Pancreas (tissue), 10 donors: ENCODE data around the gene MRGPRD. TPM values are rescaled to one million over a fixed set of nuclear protein-coding genes. Genes with fewer than 3 reads are reported as not detected.

Experiments used
- ATAC-seq, 4 donors: fragments of 200-7000 bp; cut with Tn5 transposase; one replicate each; pipeline versions ENCODE4 v1.8.0 to v1.9.1; 2020; ENCODE audit warnings: mild to moderate bottlenecking in 4 of 4, moderate library complexity in 4 of 4
- DNase-seq, 6 donors: peaks; one replicate each; pipeline ENCODE4 v3.0.0-alpha.2; 2020
- FAIRE-seq: peaks from 2 replicates; lab custom pipeline; 2012; peaks lifted over from hg19 to GRCh38; lab: Jason Lieb, UNC
- H3K27ac ChIP-seq, 4 donors: fragments of 200-600 bp; sonication (generic); 1 replicate in 3 of 4; 2 replicates in 1 of 4; pipeline versions ENCODE4 v1.5.0 to v1.8.0; 2020
- H3K27me3 ChIP-seq, 4 donors: fragments of 200-600 bp; one replicate each; pipeline ENCODE4 v1.8.0; 2021
- H3K36me3 ChIP-seq, 3 donors: fragments of 200-600 bp; sonication (generic) in 1 of 3; one replicate each; pipeline versions ENCODE4 v1.5.0 to v1.8.0; 2020 to 2021
- H3K4me1 ChIP-seq, 3 donors: fragments of 200-600 bp; one replicate each; pipeline ENCODE4 v1.8.0; 2021
- H3K4me3 ChIP-seq, 4 donors: fragments of 200-600 bp; sonication (generic) in 2 of 4; one replicate each; pipeline versions ENCODE4 v1.5.0 to v1.8.0; 2020 to 2021
- H3K9me3 ChIP-seq, 4 donors: fragments of 200-600 bp; one replicate each; pipeline ENCODE4 v1.8.0; 2021
- CTCF ChIP-seq, 4 donors: fragments of 200-600 bp; sonication (generic) in 3 of 4; IDR thresholded peaks; one replicate each; pipeline versions ENCODE4 v1.5.0 to v1.8.0; 2021; ENCODE audit warnings: antibody characterized with exemption in 4 of 4
- WGBS, 2 donors: extraction: QIAGEN DNeasy Blood & Tissue Kit; methylation state at CpG; one replicate each; pipeline ENCODE4 v1.1.7; 2013; 5-methylcytosine and 5-hydroxymethylcytosine counted together
- intact Hi-C, 3 donors: fragments of 100-400 bp; cut with DNase I; formaldehyde crosslinking; loops; one replicate each; pipeline versions ENCODE4 v1.11.1 to v1.14.2; 2022
- polyA plus RNA-seq, 2 donors: library from polyadenylated mRNA; stranded (reverse); fragments of 200-250 nt; gene quantifications; one replicate each; pipeline ENCODE4 v1.2.3, GENCODE V29; 2013
- total RNA-seq, 6 donors: library from RNA; stranded (reverse); fragmentation: NEBNext Ultra II Directional in 4 of 6; extraction: Animal tissue kit (Norgen Biotek cat#: 25700) in 4 of 6; gene quantifications; one replicate each; pipeline versions ENCODE4 v1.2.1 to v1.2.4, GENCODE V29; 2021 to 2023
- donor health status: healthy with polysubstance abuse.
- donor health status: DM: no; HTN: no; CAD: no; lungs with moderate emphysema.
- donor health status: DM: no; HTN: no; CAD: no.
- donor health status: control.
- donor health status: control.
- donor health status: Bipolar disorder and iron deficiency.
- donor health status: DM: yes; HTN: yes; CAD: no.
- donor health status: DM: no; HTN: no; CAD: no.
- donor health status: DM: no; HTN: no; CAD: no.
- donor health status: DM: yes; HTN: yes; CAD: no.

Gene MRGPRD
- total and polyA plus RNA-seq, 8 donors = not detected

- H3K4me1 ChIP-seq = no peaks in the 10 kb centered on the region
- FAIRE-seq = no peak
- ATAC-seq = no peak
- no peaks in the 10 kb centered on the region for H3K36me3 ChIP-seq
- DNase-seq = no peak
- no peak overlapping the region for H3K27ac ChIP-seq
- intact Hi-C loops = no loop called here
- no peak for TF ChIP-seq CTCF (IDR thresholded peaks at IDR 0.05)
- H3K27me3 ChIP-seq = no peaks in the 10 kb centered on the region
- H3K9me3 ChIP-seq = no peaks in the 10 kb centered on the region
- no peak overlapping the region for H3K4me3 ChIP-seq
- 63 to 68% methylated on average over 13 of the region's 13 CpGs for WGBS, 2 donors
Measured at GRCh38 chr11:69018924-69019323, 38.1 kb upstream of the MRGPRD start.

GRCh38 chr11:69017951-69018350, 37.2 kb upstream of the MRGPRD start:
- 70 to 78% methylated on average over 10 of the region's 10 CpGs for WGBS, 2 donors
- intact Hi-C loops = no loop called here
- no peak overlapping the region for H3K4me3 ChIP-seq
- ATAC-seq (no peak), FAIRE-seq (no peak), DNase-seq (no peak)
- H3K27me3 ChIP-seq = no peaks in the 10 kb centered on the region
- no peaks in the 10 kb centered on the region for H3K4me1 ChIP-seq
- no peak overlapping the region for H3K27ac ChIP-seq
- H3K9me3 ChIP-seq = no peaks in the 10 kb centered on the region
- TF ChIP-seq CTCF (IDR thresholded peaks at IDR 0.05) = no peak
- no peaks in the 10 kb centered on the region for H3K36me3 ChIP-seq

GRCh38 chr11:69014898-69015549, 34.2 kb upstream of the MRGPRD start:
- Histone ChIP-seq H3K4me1 (no peaks in the 10 kb centered on the region), H3K36me3 (no peaks in the 10 kb centered on the region), H3K27me3 (peaks cover 0 to 3% (median 0%) of the 10 kb centered on the region in 4 donors), H3K27ac (no peak overlapping the region), H3K9me3 (no peaks in the 10 kb centered on the region), H3K4me3 (no peak overlapping the region)
- no peak for TF ChIP-seq CTCF (IDR thresholded peaks at IDR 0.05)
- intact Hi-C loops = no loop called here
- ATAC-seq (no peak), DNase-seq (no peak), FAIRE-seq (no peak)
- 79 to 82% methylated on average over 9 of the region's 9 CpGs for WGBS, 2 donors

- DNase-seq = no peak
- no peaks in the 10 kb centered on the region for H3K9me3 ChIP-seq
- 47 to 54% methylated on average over 28 of the region's 28 CpGs for WGBS, 2 donors
- intact Hi-C loops = no loop called here
- no peak for TF ChIP-seq CTCF (IDR thresholded peaks at IDR 0.05)
- no peak overlapping the region for H3K27ac ChIP-seq
- no peak overlapping the region for H3K4me3 ChIP-seq
- ATAC-seq = no peak
- no peaks in the 10 kb centered on the region for H3K4me1 ChIP-seq
- H3K27me3 ChIP-seq = peaks cover 0 to 3% (median 0%) of the 10 kb centered on the region in 4 donors
- no peak for FAIRE-seq
- no peaks in the 10 kb centered on the region for H3K36me3 ChIP-seq
Measured at GRCh38 chr11:69014084-69014851, 33.5 kb upstream of the MRGPRD start.
